Activated CD4-positive, alpha-beta T cell treated with anti-CD3 and anti-CD28 coated beads, Interleukin-2, amount 50 U/mL, for 16 hours (primary cell): ENCODE measurements around the gene AKR1B1.

Experiments
- DNase-seq: peaks from one replicate; pipeline ENCODE4 v3.0.0-alpha.2; 2020

The AKR1B1 gene

GRCh38 chr7:134443396-134444070 lies 15.4 kb downstream of the AKR1B1 start:
- no peak for DNase-seq

GRCh38 chr7:134442441-134443220 lies 16.3 kb downstream of the AKR1B1 start:
- DNase-seq, result no peak

GRCh38 chr7:134441264-134441663 lies 17.6 kb downstream of the AKR1B1 start:
- no peak for DNase-seq

- DNase-seq, result no peak
These were observed 18.4 kb downstream of the AKR1B1 start for GRCh38 chr7:134440476-134440875.

- DNase-seq, result no peak
These were observed 18.8 kb downstream of the AKR1B1 start for GRCh38 chr7:134440067-134440466.

- DNase-seq, result no peak
These were observed 20.0 kb downstream of the AKR1B1 start for GRCh38 chr7:134438946-134439345.

- no peak for DNase-seq
These were observed 23.6 kb downstream of the AKR1B1 start for GRCh38 chr7:134435161-134435920.

GRCh38 chr7:134434701-134435100 lies 24.2 kb downstream of the AKR1B1 start:
- DNase-seq, result no peak

- DNase-seq, result no peak
These were observed 25.5 kb downstream of the AKR1B1 start for GRCh38 chr7:134433430-134433829.

GRCh38 chr7:134432296-134433152 lies 26.4 kb downstream of the AKR1B1 start:
- DNase-seq, result peak; percentile 86

GRCh38 chr7:134431815-134432214 lies 27.1 kb downstream of the AKR1B1 start:
- no peak for DNase-seq

GRCh38 chr7:134429481-134429880 lies 29.4 kb downstream of the AKR1B1 start:
- no peak for DNase-seq

GRCh38 chr7:134428942-134429341 lies 30.0 kb downstream of the AKR1B1 start:
- DNase-seq, result no peak

- no peak for DNase-seq
These were observed 31.0 kb downstream of the AKR1B1 start for GRCh38 chr7:134427896-134428295.

- no peak for DNase-seq
These were observed 33.1 kb downstream of the AKR1B1 start for GRCh38 chr7:134425777-134426176.

GRCh38 chr7:134422638-134423037 lies 36.3 kb downstream of the AKR1B1 start:
- no peak for DNase-seq

- no peak for DNase-seq
These were observed 36.9 kb downstream of the AKR1B1 start for GRCh38 chr7:134422008-134422407.

GRCh38 chr7:134420424-134421125 lies 38.3 kb downstream of the AKR1B1 start:
- DNase-seq, result peak; percentile 10

GRCh38 chr7:134419875-134420274 lies 39.0 kb downstream of the AKR1B1 start:
- no peak for DNase-seq

GRCh38 chr7:134419085-134419484 lies 39.8 kb downstream of the AKR1B1 start:
- DNase-seq, result no peak

GRCh38 chr7:134415700-134416099 lies 43.2 kb downstream of the AKR1B1 start:
- no peak for DNase-seq

GRCh38 chr7:134414109-134414508 lies 44.8 kb downstream of the AKR1B1 start:
- no peak for DNase-seq
